DLD1 (cell line): Measurements from ENCODE around the gene PTPRG.

ENCODE experiments used
- in situ Hi-C: cut with HindIII; loops from 2 replicates; pipeline ENCODE4 v1.10.0; 2017; ENCODE audit warnings: low sequenced_read_pairs

Gene PTPRG

GRCh38 chr3:61877359-61878138, 316.2 kb downstream of the PTPRG start:
- in situ Hi-C loops, result no loop called here

- in situ Hi-C loops, result no loop called here
Measured at GRCh38 chr3:61882253-61882652, 320.9 kb downstream of the PTPRG start.

GRCh38 chr3:61884794-61885193, 323.4 kb downstream of the PTPRG start:
- in situ Hi-C loops, result no loop called here

- in situ Hi-C loops, result no loop called here
Measured at GRCh38 chr3:61885414-61885813, 324.0 kb downstream of the PTPRG start.

- in situ Hi-C loops, result no loop called here
Measured at GRCh38 chr3:61887206-61887605, 325.8 kb downstream of the PTPRG start.

DNA sequence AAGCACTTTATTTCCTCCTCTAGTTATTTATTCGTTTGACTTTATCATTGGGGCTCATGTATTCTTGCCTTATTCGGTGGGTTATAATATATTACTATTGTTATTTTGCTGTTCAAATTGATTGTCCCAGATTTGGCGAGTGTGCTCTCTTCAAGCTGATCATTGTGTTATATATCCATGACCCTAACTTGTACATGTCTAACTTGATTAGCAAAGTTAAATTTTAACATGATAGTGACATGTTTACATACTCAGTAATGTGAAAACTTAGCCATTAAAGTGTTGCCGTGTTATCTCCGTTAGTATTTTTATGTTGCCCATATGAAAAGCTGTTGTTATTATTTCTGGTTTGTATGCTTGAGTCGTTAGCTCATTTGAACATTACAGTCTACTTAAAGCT, 327.9 kb downstream of the PTPRG start:
- in situ Hi-C loops, result no loop called here

DNA sequence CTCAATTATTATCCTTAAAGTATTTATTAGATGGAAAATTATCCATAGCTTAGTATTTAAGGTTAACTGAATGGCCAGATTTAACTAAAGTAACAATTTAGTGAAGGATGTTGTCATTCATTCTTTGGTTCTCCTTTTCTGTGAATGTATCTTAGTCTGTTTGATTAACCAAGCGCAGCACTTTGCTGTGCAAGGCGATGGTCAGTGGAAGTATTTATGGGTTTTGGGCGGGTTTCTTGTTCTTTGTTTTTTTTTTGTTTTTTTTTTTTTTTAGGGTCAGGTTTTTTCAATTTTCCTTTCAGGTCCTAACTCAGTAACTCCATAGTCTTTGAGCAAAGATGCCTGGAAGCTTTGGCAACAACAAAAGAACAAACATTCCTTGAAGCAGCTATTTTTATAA, 328.8 kb downstream of the PTPRG start:
- in situ Hi-C loops, result no loop called here

DNA sequence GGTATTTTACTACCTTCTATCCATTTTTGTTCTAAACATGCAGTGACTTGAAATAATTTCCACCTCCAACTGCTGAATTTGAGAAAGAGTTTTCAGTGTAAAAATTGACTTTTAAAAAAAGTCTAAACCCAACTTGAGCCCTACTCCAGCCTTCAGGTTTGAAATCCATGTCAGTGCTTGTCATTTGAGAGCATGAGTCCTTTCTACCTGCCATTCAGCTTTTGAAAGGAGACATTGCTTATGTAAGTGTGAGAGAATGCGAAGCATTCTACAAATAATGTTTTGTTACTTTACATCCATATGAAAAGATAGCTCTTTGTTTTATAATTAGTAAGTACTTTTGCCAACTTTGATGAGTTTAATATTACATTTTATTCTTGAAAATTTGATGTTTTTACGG, 329.2 kb downstream of the PTPRG start:
- in situ Hi-C loops, result no loop called here

DNA sequence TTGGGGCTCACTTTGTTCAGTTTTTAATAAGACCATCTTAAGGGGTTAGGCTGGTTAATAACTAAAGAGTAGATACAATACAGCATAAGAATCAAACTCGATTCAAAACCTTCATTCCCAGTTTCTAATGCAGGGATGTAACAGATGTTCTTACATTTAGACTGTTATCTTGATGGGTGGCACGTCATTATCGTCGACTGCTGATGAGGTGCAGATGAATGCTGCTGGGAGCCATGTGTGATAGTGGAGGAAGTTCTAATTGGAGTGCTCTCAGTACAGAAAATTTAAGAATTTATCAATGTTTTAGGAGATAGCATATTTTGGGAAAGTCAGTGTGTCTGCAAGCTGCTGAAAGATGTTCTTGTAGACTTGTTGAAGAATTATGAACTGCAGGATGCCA, 331.5 kb downstream of the PTPRG start:
- in situ Hi-C loops, result no loop called here

GRCh38 chr3:61893840-61894566, 332.6 kb downstream of the PTPRG start:
- in situ Hi-C loops, result no loop called here

DNA sequence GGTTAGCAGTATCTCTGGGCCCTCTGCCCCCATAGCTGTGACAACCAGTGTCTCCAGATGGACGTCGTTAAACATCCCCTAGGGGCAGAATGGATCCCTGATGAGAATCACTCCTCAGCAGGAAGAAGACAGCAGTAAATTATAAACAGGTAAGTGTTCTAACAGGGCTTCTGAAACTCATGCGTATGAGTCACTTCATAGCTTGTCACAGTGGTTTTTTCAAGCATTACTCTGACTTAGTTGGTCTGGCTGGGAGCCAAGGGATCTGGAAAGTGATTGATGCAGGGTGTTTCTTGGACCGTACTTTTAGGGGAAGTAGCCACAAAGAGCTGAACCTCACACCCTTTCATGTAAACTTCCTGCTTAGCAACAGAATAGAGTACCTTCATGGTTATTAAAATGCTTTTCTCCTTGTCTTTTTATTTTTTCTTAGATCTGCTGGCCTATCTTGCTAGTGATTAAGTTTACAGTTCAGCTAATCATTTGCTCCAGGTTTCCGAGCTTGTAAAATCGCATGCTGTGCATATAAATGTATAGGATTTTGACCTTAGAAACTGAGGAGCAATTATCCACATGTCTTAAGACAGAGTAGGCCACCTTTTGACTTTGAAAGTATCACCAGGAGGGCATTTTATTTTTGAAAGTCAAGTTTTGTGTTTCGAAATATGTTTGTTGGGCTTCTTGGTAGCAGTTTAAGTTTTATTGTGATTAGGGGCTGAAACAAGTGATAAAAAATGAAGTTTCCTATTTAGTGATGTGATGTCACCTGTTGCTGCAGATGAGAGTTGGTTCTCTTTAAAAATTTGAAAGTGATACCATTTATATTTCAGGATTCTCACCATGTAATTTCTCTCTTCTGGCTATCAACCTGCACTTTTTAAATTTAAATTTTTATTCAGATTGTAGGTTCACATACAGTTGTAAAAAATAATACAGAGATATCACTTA, 333.9 kb downstream of the PTPRG start:
- in situ Hi-C loops, result no loop called here

DNA sequence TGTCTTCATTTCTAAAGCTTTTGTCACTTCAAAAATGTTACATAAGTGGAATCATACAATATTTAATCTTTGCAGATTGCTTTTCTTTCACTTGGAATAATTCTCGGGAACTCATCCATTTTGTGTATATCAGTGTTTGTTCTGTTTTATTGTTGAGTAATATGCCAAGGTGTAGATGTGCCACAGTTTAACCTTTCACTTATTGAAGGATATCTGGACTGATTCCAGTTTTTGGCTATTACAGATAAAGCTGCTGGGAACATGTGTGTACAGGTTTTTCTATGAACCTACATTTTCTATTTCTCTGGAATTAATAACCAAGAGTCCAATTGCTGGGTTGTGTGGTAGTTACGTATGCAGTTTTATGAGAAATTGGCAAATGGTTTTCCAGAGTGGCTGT, 334.9 kb downstream of the PTPRG start:
- in situ Hi-C loops, result no loop called here

GRCh38 chr3:61897848-61898247, 336.5 kb downstream of the PTPRG start:
- in situ Hi-C loops, result no loop called here

- in situ Hi-C loops, result no loop called here
Measured at GRCh38 chr3:61899700-61900462, 338.5 kb downstream of the PTPRG start.

DNA sequence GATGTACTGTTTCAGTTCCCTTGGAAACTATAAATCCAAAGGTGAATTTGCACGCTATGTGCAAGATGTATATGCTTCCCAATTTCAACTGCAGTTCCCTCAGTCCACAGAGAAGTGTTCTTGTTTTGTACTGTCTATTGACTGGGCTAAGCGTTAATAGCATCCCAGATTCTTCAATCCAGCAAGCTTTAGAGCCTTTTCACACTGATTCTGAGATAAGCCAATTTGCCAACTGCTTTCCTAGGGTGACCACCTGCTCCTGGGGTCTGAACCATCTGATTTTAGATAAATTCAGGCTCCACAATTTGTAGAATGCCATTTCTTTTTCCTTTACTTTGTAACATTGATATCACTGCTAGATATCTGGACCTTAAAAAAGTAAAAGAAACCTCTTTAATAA, 340.1 kb downstream of the PTPRG start:
- in situ Hi-C loops, result no loop called here

GRCh38 chr3:61901986-61902385, 340.6 kb downstream of the PTPRG start:
- in situ Hi-C loops, result no loop called here

- in situ Hi-C loops, result no loop called here
Measured at GRCh38 chr3:61903074-61903473, 341.7 kb downstream of the PTPRG start.

DNA sequence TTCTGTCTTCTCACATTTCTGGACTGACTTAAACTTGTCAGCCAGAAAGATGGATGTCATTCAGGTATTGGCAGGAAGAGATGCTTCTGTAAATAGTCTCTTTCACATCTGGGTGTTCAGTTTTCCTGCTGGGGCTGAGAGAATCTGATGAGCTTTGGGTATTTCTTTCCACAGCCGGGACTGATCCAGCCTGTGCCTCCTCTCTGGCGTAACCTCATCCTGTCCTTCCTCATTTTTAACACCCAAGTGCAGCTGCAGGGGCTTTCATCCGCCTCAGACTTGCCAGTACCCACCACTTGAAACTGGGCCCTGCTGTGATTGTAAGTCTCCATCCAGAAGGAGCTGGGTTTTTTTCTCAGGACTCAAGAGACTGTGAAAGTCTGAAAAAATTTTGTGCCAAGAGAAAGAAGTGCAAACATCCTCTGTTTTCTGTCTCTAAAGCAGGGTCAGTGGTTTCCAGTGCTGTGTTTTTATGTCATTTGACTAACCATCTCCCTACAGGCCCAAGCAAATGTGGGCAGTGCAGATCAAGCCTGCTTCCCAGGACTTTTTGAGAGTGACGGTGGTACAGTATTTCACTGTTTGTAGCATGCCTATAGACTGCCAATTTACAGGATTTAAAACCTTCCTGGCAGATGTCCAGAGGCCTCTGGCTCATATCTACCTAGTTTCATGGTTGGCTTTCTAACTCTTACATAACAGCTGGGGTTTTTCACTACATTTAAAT, 342.7 kb downstream of the PTPRG start:
- in situ Hi-C loops, result no loop called here

GRCh38 chr3:61907210-61907795, 345.9 kb downstream of the PTPRG start:
- in situ Hi-C loops, result no loop called here

DNA sequence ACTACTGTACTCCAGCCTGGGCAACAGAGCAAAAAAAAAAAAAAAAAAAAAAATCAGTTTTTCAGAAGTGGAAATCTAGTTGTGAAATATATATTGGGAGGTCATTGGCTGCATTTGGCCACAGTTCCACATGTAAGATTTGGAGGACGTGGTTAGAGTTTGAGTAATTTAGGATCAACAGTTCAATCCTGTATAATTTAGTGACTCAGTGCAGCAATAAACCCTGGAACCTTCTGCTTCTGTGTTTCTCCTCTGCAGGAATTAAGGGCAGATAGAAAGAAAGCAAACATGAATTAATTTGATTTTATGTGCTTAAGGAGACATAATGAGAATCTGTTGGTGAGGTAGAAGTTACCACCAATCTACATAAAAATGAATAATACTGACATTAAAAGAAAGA, 347.0 kb downstream of the PTPRG start:
- in situ Hi-C loops, result no loop called here
